Aorta (tissue), 5 donors: ENCODE measurements around the gene ZNF500. TPM values are rescaled to one million over a fixed set of nuclear protein-coding genes. Genes with fewer than 3 reads are reported as not detected.
"Not testable (repeated sequence)": the region's sequence is repeated elsewhere in the genome, so short reads cannot be mapped to it uniquely, and the experiment has no call there.

ENCODE experiments used
- ATAC-seq: fragments of 200-7000 bp; cut with Tn5 transposase; one replicate; pipeline ENCODE4 v1.9.1; 2022; ENCODE audit warnings: moderate library complexity; ENCODE audit not compliant: low FRiP score
- DNase-seq, 2 donors: peaks; one replicate each; pipeline ENCODE4 v3.0.0-alpha.2; 2020
- H3K27ac ChIP-seq, 2 donors: one replicate each; pipeline ENCODE4 v1.5.1; 2013; ENCODE audit warnings: low read length in 2 of 2, mild to moderate bottlenecking in 2 of 2, moderate library complexity in 2 of 2, control low read depth in 1 of 2, inconsistent platforms in 1 of 2, low read depth in 1 of 2
- H3K27me3 ChIP-seq, 2 donors: one replicate each; pipeline ENCODE4 v1.6.1; 2013; ENCODE audit warnings: control low read depth in 1 of 2, low read length in 1 of 2, mild to moderate bottlenecking in 1 of 2, moderate library complexity in 1 of 2; ENCODE audit not compliant: insufficient read depth in 2 of 2, control insufficient read depth in 1 of 2
- H3K36me3 ChIP-seq, 2 donors: one replicate each; pipeline ENCODE4 v1.6.1; 2013; ENCODE audit warnings: control low read depth in 1 of 2, low read length in 1 of 2, mild to moderate bottlenecking in 1 of 2; ENCODE audit not compliant: insufficient read depth in 2 of 2, control insufficient read depth in 1 of 2
- H3K4me1 ChIP-seq, 2 donors: one replicate each; pipeline ENCODE4 v1.6.1; 2013; ENCODE audit warnings: low read length in 2 of 2, control low read depth in 1 of 2, mild to moderate bottlenecking in 1 of 2, moderate library complexity in 1 of 2; ENCODE audit not compliant: insufficient read depth in 2 of 2, control insufficient read depth in 1 of 2
- H3K4me3 ChIP-seq, 2 donors: one replicate each; pipeline ENCODE4 v1.5.1; 2013; ENCODE audit warnings: low read length in 2 of 2, control low read depth in 1 of 2, mild to moderate bottlenecking in 1 of 2
- H3K9me3 ChIP-seq: one replicate; pipeline ENCODE4 v1.6.1; 2013; ENCODE audit warnings: mild to moderate bottlenecking, low read length; ENCODE audit not compliant: control insufficient read depth
- whole genome bisulfite sequencing, 2 donors: extraction: QIAGEN DNeasy Blood & Tissue Kit; methylation state at CpG; one replicate each; pipeline ENCODE4 v1.1.7; 2013; 5-methylcytosine and 5-hydroxymethylcytosine counted together
- intact Hi-C, 2 donors: fragments of 100-400 bp; cut with DNase I; formaldehyde crosslinking; loops; one replicate each; pipeline versions ENCODE4 v1.14.2 to v1.15.0; 2022
- polyA plus RNA-seq, 2 donors: library from polyadenylated mRNA; stranded (reverse); fragments of 200-250 nt; gene quantifications; one replicate each; pipeline ENCODE4 v1.2.3, GENCODE V29; 2013
- total RNA-seq, 2 donors: library from RNA; stranded (reverse); fragmentation: NEBNext Ultra II Directional; extraction: Animal tissue kit (Norgen Biotek cat#: 25700); gene quantifications; one replicate each; pipeline ENCODE4 v1.2.1, GENCODE V29; 2021
- donor health status: healthy with polysubstance abuse.
- donor health status: Bipolar disorder and iron deficiency.
- donor health status: DM: no; HTN: no; CAD: no.
- donor health status: DM: no; HTN: no; CAD: no.
- donor health status: DM: yes; HTN: yes; CAD: no.

The ZNF500 gene
- total and polyA plus RNA-seq, 4 donors: 1.9 to 17.0 (median 13.0) TPM

- Histone ChIP-seq H3K4me1 (no peaks in the 10 kb centered on the region), H3K36me3 (no peaks in the 10 kb centered on the region), H3K9me3 (no peaks in the 10 kb centered on the region), H3K27me3 (no peaks in the 10 kb centered on the region), H3K27ac (no peak overlapping the region), H3K4me3 (no peak overlapping the region)
- 71 to 75% methylated on average over 13 of the region's 13 CpGs for WGBS, 2 donors
- intact Hi-C loops: no loop called here
- no peak for ATAC-seq
- DNase-seq: no peak
These were observed 22.2 kb downstream of the ZNF500 start for GRCh38 chr16:4744555-4745273.

GRCh38 chr16:4743226-4743878 is 23.6 kb downstream of the ZNF500 start:
- Histone ChIP-seq H3K9me3 (no peaks in the 10 kb centered on the region), H3K4me3 (no peak overlapping the region), H3K4me1 (no peaks in the 10 kb centered on the region), H3K36me3 (no peaks in the 10 kb centered on the region), H3K27me3 (no peaks in the 10 kb centered on the region), H3K27ac (no peak overlapping the region)
- DNase-seq: no peak
- 50 to 52% methylated on average over 14 of the region's 14 CpGs for WGBS, 2 donors
- no peak for ATAC-seq
- intact Hi-C loops: no loop called here

- H3K27ac ChIP-seq, intact Hi-C loops, H3K36me3 ChIP-seq, ATAC-seq, DNase-seq, H3K4me1 ChIP-seq, H3K9me3 ChIP-seq, H3K27me3 ChIP-seq, H3K4me3 ChIP-seq: not testable (repeated sequence)
- WGBS, 2 donors: 76 to 78% methylated on average over 5 of the region's 5 CpGs
These were observed 28.6 kb downstream of the ZNF500 start for GRCh38 chr16:4738370-4738769.

- WGBS, 2 donors: 82 to 83% methylated on average over 15 of the region's 15 CpGs
- no peaks in the 10 kb centered on the region for H3K36me3 ChIP-seq
These were observed 29.4 kb downstream of the ZNF500 start for GRCh38 chr16:4737545-4737944.

GRCh38 chr16:4736546-4736945 is 30.4 kb downstream of the ZNF500 start:
- ATAC-seq (no peak), DNase-seq (no peak)
- no peak overlapping the region for H3K27ac ChIP-seq
- intact Hi-C loops: no loop called here
- H3K4me3 ChIP-seq: no peak overlapping the region
- H3K4me1 ChIP-seq: no peaks in the 10 kb centered on the region
- no peaks in the 10 kb centered on the region for H3K27me3 ChIP-seq
- WGBS, 2 donors: 86 to 88% methylated on average over 4 of the region's 4 CpGs
- H3K9me3 ChIP-seq: no peaks in the 10 kb centered on the region
- H3K36me3 ChIP-seq: no peaks in the 10 kb centered on the region

More at GRCh38 chr16:4737545-4737944, 29.4 kb downstream of the ZNF500 start:
- Histone ChIP-seq H3K4me3 (no peak overlapping the region), H3K4me1 (no peaks in the 10 kb centered on the region), H3K27me3 (no peaks in the 10 kb centered on the region), H3K9me3 (no peaks in the 10 kb centered on the region), H3K27ac (no peak overlapping the region)
- no peak for ATAC-seq
- intact Hi-C loops: no loop called here
- no peak for DNase-seq

GRCh38 chr16:4734730-4735535 is 32.0 kb downstream of the ZNF500 start:
- intact Hi-C loops: loop anchor here in 1 of 2 donors (1.0 kb wide), 1 partner anchor 67 kb away; the partner anchor contains the start of gene ROGDI
- 5 to 6% methylated on average over 38 of the region's 38 CpGs for whole genome bisulfite sequencing, 2 donors

GRCh38 chr16:4734063-4734729 is 32.8 kb downstream of the ZNF500 start, which contains the start of the genes ANKS3 and DNAAF8:
ANKS3 (minus strand) TSS chr16:4734271; CDS start chr16:4730149, 4,122 bp downstream.
DNAAF8 (plus strand) TSS chr16:4734537; CDS start chr16:4736515, 1,978 bp downstream.
- Histone ChIP-seq H3K9me3 (no peaks in the 10 kb centered on the region), H3K4me1 (no peaks in the 10 kb centered on the region), H3K27ac (peak within 1 kb of the TSS in 1 of 2 donors; percentile 88), H3K4me3 (peak within 1 kb of the TSS; percentile 74 to 84), H3K36me3 (no peaks in the 10 kb centered on the region), H3K27me3 (no peaks in the 10 kb centered on the region)
- DNase-seq (peak; percentile 98), ATAC-seq (peak; percentile 96)
- intact Hi-C loops: loop anchor here in 1 of 2 donors (1.0 kb wide), 1 partner anchor 68 kb away; the partner anchor contains the start of gene ROGDI
- WGBS, 2 donors: 0% methylated on average over 55 to 70 of the region's 70 CpGs

More at GRCh38 chr16:4734730-4735535, 32.0 kb downstream of the ZNF500 start:
- ATAC-seq (peak; percentile 92), DNase-seq (peak; percentile 94 to 97)
- H3K4me1 ChIP-seq: no peaks in the 10 kb centered on the region
- no peaks in the 10 kb centered on the region for H3K9me3 ChIP-seq
- peak overlapping the region; percentile 55 to 74 for H3K4me3 ChIP-seq
- H3K36me3 ChIP-seq: no peaks in the 10 kb centered on the region
- no peaks in the 10 kb centered on the region for H3K27me3 ChIP-seq
- peak overlapping the region in 1 of 2 donors; percentile 88 for H3K27ac ChIP-seq

GRCh38 chr16:4733747-4734062 is 33.3 kb downstream of the ZNF500 start:
- DNase-seq (no peak), ATAC-seq (no peak)
- H3K36me3 ChIP-seq: no peaks in the 10 kb centered on the region
- peak overlapping the region; percentile 64 to 84 for H3K4me3 ChIP-seq
- H3K27ac ChIP-seq: no peak overlapping the region
- intact Hi-C loops: loop anchor here in 1 of 2 donors (1.0 kb wide), 1 partner anchor 69 kb away; the partner anchor contains the start of gene ROGDI
- 0 to 1% methylated on average over 19 of the region's 19 CpGs for WGBS, 2 donors
- no peaks in the 10 kb centered on the region for H3K4me1 ChIP-seq
- H3K9me3 ChIP-seq: no peaks in the 10 kb centered on the region
- H3K27me3 ChIP-seq: no peaks in the 10 kb centered on the region
